Spinal cord (tissue), 10 donors: ENCODE measurements around the gene BANK1. TPM values are rescaled to one million over a fixed set of nuclear protein-coding genes. Genes with fewer than 3 reads are reported as not detected.

Experiments
- DNase-seq, 6 donors: peaks; one replicate each; pipeline versions ENCODE4 v3.0.0 to v3.0.0-alpha.2; 2013 to 2015; ENCODE audit warnings: low spot score in 6 of 6, low read depth in 4 of 6
- H3K27ac ChIP-seq: one replicate; pipeline ENCODE4 v1.5.1; 2013; ENCODE audit warnings: low read depth, low read length, control low read depth
- H3K27me3 ChIP-seq: one replicate; pipeline ENCODE4 v1.6.1; 2013; ENCODE audit warnings: low read length; ENCODE audit not compliant: control insufficient read depth, insufficient read depth
- H3K36me3 ChIP-seq: one replicate; pipeline ENCODE4 v1.6.1; 2013; ENCODE audit warnings: low read length; ENCODE audit not compliant: control insufficient read depth, insufficient read depth
- H3K4me1 ChIP-seq: one replicate; pipeline ENCODE4 v1.6.1; 2013; ENCODE audit warnings: low read length; ENCODE audit not compliant: control insufficient read depth, insufficient read depth
- H3K4me3 ChIP-seq: one replicate; pipeline ENCODE4 v1.5.1; 2013; ENCODE audit warnings: low read depth, low read length, control low read depth
- H3K9me3 ChIP-seq: one replicate; pipeline ENCODE4 v1.6.1; 2013; ENCODE audit warnings: low read length; ENCODE audit not compliant: control insufficient read depth, insufficient read depth
- WGBS: methylation state at CpG from one replicate; pipeline ENCODE4 v1.1.5; 2013; ENCODE audit warnings: missing lambda C conversion rate; ENCODE audit not compliant: insufficient coverage; 5-methylcytosine and 5-hydroxymethylcytosine counted together
- polyA plus RNA-seq, 2 donors: library from polyadenylated mRNA; unstranded; fragments of 120-200 nt; gene quantifications; one replicate each; pipeline ENCODE4 v1.2.1, GENCODE V29; 2013; ENCODE audit not compliant: insufficient read length in 2 of 2
- total RNA-seq, 2 donors: library from RNA; depleted of rRNA in 1 of 2; stranded (reverse); fragments of 120-200 nt in 1 of 2; fragments of >200 nt in 1 of 2; gene quantifications; one replicate each; pipeline versions ENCODE4 v1.2.3 to v1.2.4, GENCODE V29; 2013 to 2014
- donor health status: healthy.

Gene BANK1
- total and polyA plus RNA-seq, 4 donors, result 0.61 to 1.5 (median 1.2) TPM

DNA sequence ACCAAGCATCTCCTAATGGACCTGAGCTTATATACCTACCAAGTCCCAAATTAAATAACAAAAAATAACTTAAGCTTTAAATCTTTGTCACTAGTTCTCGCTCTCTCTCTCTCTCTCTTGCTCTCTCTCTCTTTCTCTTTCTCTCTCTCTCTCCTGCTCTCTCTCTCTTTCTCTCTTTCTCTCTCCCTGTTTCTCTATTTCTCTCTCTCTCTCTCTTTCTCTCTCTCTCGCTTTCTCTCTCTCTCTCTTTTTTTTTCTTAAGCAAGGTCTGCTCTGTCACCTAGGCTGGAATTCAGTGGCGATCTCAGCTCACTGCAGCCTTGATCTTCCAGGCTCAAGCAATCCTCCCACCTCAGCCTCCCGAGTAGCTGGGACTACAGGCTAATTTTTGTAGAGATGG is 266.6 kb downstream of the BANK1 start:
- Histone ChIP-seq H3K36me3 (no peaks in the 10 kb centered on the region), H3K4me1 (no peaks in the 10 kb centered on the region), H3K27me3 (no peaks in the 10 kb centered on the region), H3K4me3 (no peak overlapping the region), H3K9me3 (no peaks in the 10 kb centered on the region), H3K27ac (no peak overlapping the region)
- 98% methylated on average over 2 of the region's 4 CpGs for WGBS
- DNase-seq, result no peak

- H3K4me3 ChIP-seq, result no peak overlapping the region
- no peaks in the 10 kb centered on the region for H3K4me1 ChIP-seq
- H3K27me3 ChIP-seq, result no peaks in the 10 kb centered on the region
- H3K27ac ChIP-seq, result no peak overlapping the region
- no peaks in the 10 kb centered on the region for H3K9me3 ChIP-seq
- no peak for DNase-seq
- WGBS, result no CpG with 5 or more reads among the region's 1 CpG
- H3K36me3 ChIP-seq, result no peaks in the 10 kb centered on the region
Measured at GRCh38 chr4:102061133-102061532, 270.6 kb downstream of the BANK1 start.

GRCh38 chr4:102064747-102065442 is 274.4 kb downstream of the BANK1 start:
- no peak for DNase-seq
- no peaks in the 10 kb centered on the region for H3K36me3 ChIP-seq
- no peaks in the 10 kb centered on the region for H3K4me1 ChIP-seq
- H3K4me3 ChIP-seq, result no peak overlapping the region
- no peak overlapping the region for H3K27ac ChIP-seq
- H3K9me3 ChIP-seq, result no peaks in the 10 kb centered on the region
- H3K27me3 ChIP-seq, result no peaks in the 10 kb centered on the region

- Histone ChIP-seq H3K9me3 (no peaks in the 10 kb centered on the region), H3K4me3 (no peak overlapping the region), H3K27me3 (no peaks in the 10 kb centered on the region), H3K27ac (no peak overlapping the region), H3K4me1 (no peaks in the 10 kb centered on the region), H3K36me3 (no peaks in the 10 kb centered on the region)
- DNase-seq, result no peak
- no CpG with 5 or more reads among the region's 1 CpG for WGBS
Measured at GRCh38 chr4:102076622-102077021, 286.1 kb downstream of the BANK1 start.

GRCh38 chr4:102080184-102080583 is 289.7 kb downstream of the BANK1 start:
- Histone ChIP-seq H3K27me3 (no peaks in the 10 kb centered on the region), H3K4me3 (no peak overlapping the region), H3K36me3 (no peaks in the 10 kb centered on the region), H3K9me3 (no peaks in the 10 kb centered on the region), H3K4me1 (no peaks in the 10 kb centered on the region), H3K27ac (no peak overlapping the region)
- DNase-seq, result no peak
- 100% methylated on average over 1 of the region's 2 CpGs for WGBS

DNA sequence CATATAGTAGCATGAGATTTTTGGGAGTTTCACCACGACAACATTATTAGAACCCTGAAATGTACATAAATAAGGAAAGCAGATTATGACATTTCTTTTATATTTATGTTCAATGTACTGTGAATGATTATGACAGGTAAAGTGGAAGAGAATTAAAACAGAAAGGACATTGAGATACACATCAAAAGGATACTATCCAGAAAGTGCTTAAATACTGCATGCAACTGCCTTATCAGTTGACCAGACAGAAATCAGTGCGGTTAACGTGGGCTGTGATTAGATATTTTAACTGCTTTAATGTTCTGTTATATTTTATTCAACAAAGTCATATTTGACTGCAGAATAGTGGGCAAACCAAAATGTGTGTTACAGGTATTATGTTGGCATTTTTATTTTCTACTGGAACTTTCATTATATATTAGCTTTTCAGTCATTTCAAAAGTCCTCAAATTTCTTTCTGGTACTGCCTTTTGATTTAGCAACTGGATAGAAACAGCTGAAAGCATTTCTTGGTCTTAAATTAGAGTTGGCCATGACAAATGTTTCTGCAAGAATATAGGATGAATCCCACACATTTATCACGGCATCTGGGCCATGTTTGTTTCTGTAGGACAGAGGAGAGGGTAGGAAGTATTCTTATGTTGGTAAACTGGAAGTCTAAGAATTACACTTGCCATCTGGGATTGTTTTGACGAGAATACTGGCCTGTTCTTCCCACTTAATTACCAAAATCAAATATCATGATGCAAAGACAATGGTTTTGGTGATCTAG is 299.5 kb downstream of the BANK1 start:
- WGBS, result no CpG with 5 or more reads among the region's 5 CpGs
- no peaks in the 10 kb centered on the region for H3K36me3 ChIP-seq
- no peaks in the 10 kb centered on the region for H3K27me3 ChIP-seq
- no peaks in the 10 kb centered on the region for H3K4me1 ChIP-seq
- no peak overlapping the region for H3K27ac ChIP-seq
- no peaks in the 10 kb centered on the region for H3K9me3 ChIP-seq
- no peak overlapping the region for H3K4me3 ChIP-seq
- no peak for DNase-seq

GRCh38 chr4:102091656-102092055 is 301.1 kb downstream of the BANK1 start:
- Histone ChIP-seq H3K4me3 (no peak overlapping the region), H3K36me3 (no peaks in the 10 kb centered on the region), H3K4me1 (no peaks in the 10 kb centered on the region), H3K9me3 (no peaks in the 10 kb centered on the region), H3K27ac (no peak overlapping the region), H3K27me3 (no peaks in the 10 kb centered on the region)
- 81% methylated on average over 2 of the region's 3 CpGs for WGBS
- DNase-seq, result no peak

DNA sequence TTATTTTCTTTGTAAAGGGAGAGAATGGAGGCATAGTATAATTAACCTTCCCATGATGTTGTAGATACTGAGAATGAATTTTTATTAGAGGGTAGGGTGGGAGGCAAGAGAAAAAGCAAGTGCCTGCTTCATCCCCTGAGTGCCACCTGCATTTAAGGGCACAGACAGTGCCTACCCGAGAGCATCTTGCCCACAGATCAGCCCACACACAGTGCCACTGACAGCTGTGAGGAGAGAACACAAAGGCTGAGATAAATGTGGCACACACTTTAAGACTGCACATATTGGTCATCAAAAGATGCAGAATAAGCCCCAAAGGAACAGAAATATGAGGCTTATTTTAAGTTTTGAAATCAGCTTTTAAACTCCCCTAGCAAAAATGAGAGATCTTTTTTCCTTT is 304.0 kb downstream of the BANK1 start:
- H3K27ac ChIP-seq, result no peak overlapping the region
- WGBS, result 20% methylated on average over 1 of the region's 1 CpG
- no peaks in the 10 kb centered on the region for H3K4me1 ChIP-seq
- H3K36me3 ChIP-seq, result no peaks in the 10 kb centered on the region
- no peaks in the 10 kb centered on the region for H3K9me3 ChIP-seq
- no peak for DNase-seq
- H3K4me3 ChIP-seq, result no peak overlapping the region
- no peaks in the 10 kb centered on the region for H3K27me3 ChIP-seq

DNA sequence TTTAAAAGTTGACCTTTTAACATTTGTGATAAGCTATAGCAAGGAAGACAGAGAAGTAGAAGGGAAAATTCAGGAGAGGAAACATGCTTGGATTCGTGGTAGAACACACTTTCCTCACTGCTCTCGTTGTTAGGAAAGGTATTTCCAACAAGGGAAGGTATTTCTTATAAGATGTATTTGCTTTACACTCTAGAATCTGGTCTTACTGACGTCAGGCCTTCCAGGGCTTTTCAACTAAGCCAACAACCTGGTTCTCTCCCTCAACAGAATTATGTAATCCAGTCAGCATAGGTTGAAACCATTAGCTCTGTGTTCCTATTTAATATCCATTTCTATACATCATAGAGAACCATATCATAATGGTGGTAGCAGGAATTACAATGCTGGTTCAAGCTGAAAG is 312.8 kb downstream of the BANK1 start:
- peaks cover 5% of the 10 kb centered on the region for H3K9me3 ChIP-seq
- WGBS, result no CpG with 5 or more reads among the region's 3 CpGs

GRCh38 chr4:102104278-102104677 is 313.7 kb downstream of the BANK1 start:
- Histone ChIP-seq H3K27ac (no peak overlapping the region), H3K36me3 (no peaks in the 10 kb centered on the region), H3K4me1 (no peaks in the 10 kb centered on the region), H3K4me3 (no peak overlapping the region), H3K27me3 (no peaks in the 10 kb centered on the region), H3K9me3 (peaks cover 8% of the 10 kb centered on the region)
- no peak for DNase-seq

More for the DNA sequence above, 312.8 kb downstream of the BANK1 start:
- Histone ChIP-seq H3K27ac (no peak overlapping the region), H3K4me3 (no peak overlapping the region), H3K4me1 (no peaks in the 10 kb centered on the region), H3K27me3 (no peaks in the 10 kb centered on the region), H3K36me3 (no peaks in the 10 kb centered on the region)
- no peak for DNase-seq
